PFSK-1 (cell line): ENCODE data around the gene TMEM266.

Source experiments
- FOXP2 ChIP-seq: optimal IDR thresholded peaks from 2 replicates; pipeline ENCODE3; 2011; ENCODE audit warnings: borderline replicate concordance, control low read depth, inconsistent platforms; ENCODE audit not compliant: insufficient read depth; ENCODE audit errors: extremely low read length, extremely low read depth
- POLR2AphosphoS5 ChIP-seq: IDR thresholded peaks from 2 replicates; pipeline ENCODE4 v1.6.1; 2012; ENCODE audit warnings: low read depth, mild to moderate bottlenecking, control low read depth, low read length, moderate library complexity
- REST ChIP-seq, 2 experiments: IDR thresholded peaks; 2 replicates each; pipeline versions ENCODE4 v1.6.1 to v1.8.0; 2011 to 2012; ENCODE audit warnings: low read depth in 2 of 2, low read length in 2 of 2, control low read depth in 1 of 2, inconsistent platforms in 1 of 2, mild to moderate bottlenecking in 1 of 2, moderate library complexity in 1 of 2; ENCODE audit not compliant: insufficient read depth in 1 of 2
- SIN3A ChIP-seq: IDR thresholded peaks from 2 replicates; pipeline ENCODE4 v1.6.1; 2012; ENCODE audit warnings: mild to moderate bottlenecking, low read length, moderate library complexity, borderline replicate concordance; ENCODE audit not compliant: insufficient read depth
- TAF1 ChIP-seq: IDR thresholded peaks from 2 replicates; pipeline ENCODE4 v1.6.1; 2012; ENCODE audit warnings: low read length, control low read depth, borderline replicate concordance; ENCODE audit not compliant: insufficient read depth

Gene TMEM266

GRCh38 chr15:76033438-76033837 is 26.3 kb upstream of the TMEM266 start:
- TF ChIP-seq SIN3A (no peak), POLR2AphosphoS5 (no peak), REST (IDR thresholded peaks at IDR 0.05; ENCODE audit: insufficient read depth in 1 of 2, low read depth in 2 of 2, low read length in 2 of 2) (no peak), FOXP2 (no peak), TAF1 (no peak)

DNA sequence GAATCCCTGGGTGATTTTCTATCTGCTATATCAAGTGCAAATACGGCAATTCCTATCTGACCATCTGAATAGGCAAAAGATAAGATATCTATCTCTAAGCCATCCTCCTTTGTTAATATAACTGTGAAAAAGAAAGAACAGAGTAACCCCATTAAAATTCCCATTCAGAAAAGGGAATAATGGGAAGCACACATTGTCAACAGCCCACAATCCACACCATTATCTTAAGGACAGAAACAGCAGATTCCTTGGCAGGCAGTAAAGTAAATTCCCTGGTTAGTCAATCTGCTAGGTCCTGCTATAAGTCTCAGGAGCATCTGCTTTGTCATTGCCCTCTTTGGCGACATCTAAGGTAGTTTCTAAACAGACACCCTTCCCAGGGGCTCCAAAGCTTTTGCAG is 25.7 kb upstream of the TMEM266 start:
- TF ChIP-seq SIN3A (no peak), POLR2AphosphoS5 (no peak), REST (IDR thresholded peaks at IDR 0.05; ENCODE audit: insufficient read depth in 1 of 2, low read depth in 2 of 2, low read length in 2 of 2) (no peak), TAF1 (no peak), FOXP2 (no peak)

- TF ChIP-seq REST (IDR thresholded peaks at IDR 0.05; ENCODE audit: insufficient read depth in 1 of 2, low read depth in 2 of 2, low read length in 2 of 2) (no peak), TAF1 (no peak), SIN3A (no peak), FOXP2 (no peak), POLR2AphosphoS5 (no peak)
These were observed 24.2 kb upstream of the TMEM266 start for GRCh38 chr15:76035593-76035992.

DNA sequence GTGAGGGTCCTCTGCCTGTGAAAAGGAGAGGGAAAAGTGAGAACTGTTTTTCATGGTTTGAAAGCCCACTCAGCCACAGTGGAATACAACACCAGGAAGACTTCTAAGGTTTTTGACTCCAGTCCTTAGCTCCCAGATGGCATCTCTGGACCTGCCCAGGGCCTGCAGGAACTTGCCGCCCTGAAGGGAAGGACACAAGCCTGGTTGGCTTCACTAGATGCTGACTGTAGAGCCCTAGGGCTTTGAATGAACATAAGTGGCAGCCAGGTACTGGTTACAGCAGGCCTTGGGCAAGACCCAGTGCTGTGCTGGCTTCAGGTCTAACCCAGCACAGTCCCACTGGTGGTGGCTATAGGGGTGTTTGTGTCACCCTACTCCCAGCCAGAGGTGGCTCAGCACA is 21.3 kb upstream of the TMEM266 start:
- TF ChIP-seq FOXP2 (no peak), SIN3A (no peak), POLR2AphosphoS5 (no peak)

DNA sequence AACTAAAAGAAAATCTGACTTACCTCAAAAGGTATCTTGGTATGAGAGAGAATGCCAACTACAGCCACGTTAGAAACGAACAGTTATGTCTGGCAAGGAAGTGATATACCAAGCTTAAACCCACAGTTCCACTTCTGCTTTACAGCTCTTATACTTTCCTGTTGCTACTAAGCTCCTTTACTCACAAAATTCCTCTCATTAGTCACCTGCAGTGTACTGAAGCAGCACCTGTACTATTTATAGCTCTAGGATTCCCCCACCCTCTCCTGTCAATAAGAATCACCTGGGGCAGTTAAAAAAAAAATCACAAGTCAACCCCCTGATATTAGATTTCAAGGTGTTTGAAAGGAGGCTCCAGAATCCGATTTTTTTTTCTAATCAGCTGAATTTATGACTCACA is 2.9 kb upstream of the TMEM266 start:
- TF ChIP-seq POLR2AphosphoS5: no peak
- no peak for TF ChIP-seq SIN3A
- TF ChIP-seq FOXP2: no peak
- no peak for TF ChIP-seq REST (IDR thresholded peaks at IDR 0.05; ENCODE audit: insufficient read depth in 1 of 2, low read depth in 2 of 2, low read length in 2 of 2)
- no peak for TF ChIP-seq TAF1
